Body of pancreas (tissue), 4 donors: Measurements from ENCODE around the gene FLII. TPM values are rescaled to one million over a fixed set of nuclear protein-coding genes. Genes with fewer than 3 reads are reported as not detected.

Source experiments
- ATAC-seq: fragments of 150-250 bp; one replicate; pipeline ENCODE4 v1.9.1; 2016
- DNase-seq, 4 donors: peaks; one replicate each; pipeline ENCODE4 v3.0.0-alpha.2; 2019
- H3K27ac ChIP-seq, 4 donors: fragments of 200-600 bp; sonication (generic); 1 replicate in 3 of 4; 2 replicates in 1 of 4; pipeline versions ENCODE4 v1.5.1 to v1.6.1; 2016 to 2019; ENCODE audit warnings: mild to moderate bottlenecking in 1 of 4, mixed read lengths in 1 of 4, moderate library complexity in 1 of 4
- H3K27me3 ChIP-seq, 2 donors: fragments of 200-600 bp; sonication (generic); one replicate each; pipeline ENCODE4 v1.6.0; 2016; ENCODE audit warnings: mild to moderate bottlenecking in 1 of 2
- H3K36me3 ChIP-seq, 2 donors: fragments of 200-600 bp; sonication (generic); replicated peaks in 1 of 2; 2 replicates each; pipeline ENCODE4 v1.5.1; 2016; ENCODE audit warnings: low read depth in 2 of 2; ENCODE audit not compliant: insufficient read depth in 1 of 2
- H3K4me1 ChIP-seq: fragments of 200-600 bp; sonication (generic); one replicate; pipeline ENCODE4 v1.6.0; 2016
- H3K4me3 ChIP-seq, 2 donors: fragments of 200-600 bp; sonication (generic); 1 replicate in 1 of 2; 2 replicates in 1 of 2; pipeline ENCODE4 v1.5.1; 2016 to 2019
- H3K9me3 ChIP-seq, 3 donors: fragments of 200-600 bp; sonication (generic); 1 replicate in 2 of 3; 2 replicates in 1 of 3; pipeline ENCODE4 v1.5.1; 2016
- POLR2A ChIP-seq, 3 donors: fragments of 450-650 bp; IDR thresholded peaks; one replicate each; pipeline ENCODE4 v1.6.1; 2016; ENCODE audit warnings: antibody characterized with exemption in 3 of 3, mild to moderate bottlenecking in 2 of 3
- WGBS, 2 donors: methylation state at CpG; one replicate each; pipeline ENCODE4 v1.1.5; 2017; 5-methylcytosine and 5-hydroxymethylcytosine counted together
- intact Hi-C: fragments of 100-400 bp; cut with DNase I; formaldehyde crosslinking; loops from one replicate; pipeline ENCODE4 v1.15.1; 2023
- total RNA-seq, 2 donors: library from RNA; depleted of rRNA; stranded (reverse); fragments of >200 nt; gene quantifications; one replicate each; pipeline ENCODE4 v1.1.0, GENCODE V29; 2016
- TF ChIP-seq, protein P1 (sequence below), 7 experiments: fragments of 450-650 bp in 4 of 7; fragments of 200-600 bp in 3 of 7; sonication (generic) in 3 of 7; IDR thresholded peaks; one replicate each; pipeline ENCODE4 v1.5.1; 2016 to 2019; ENCODE audit warnings: antibody characterized with exemption in 7 of 7

The FLII gene
- total RNA-seq, 2 donors from 2014 or later: 154 to 173 TPM

GRCh38 chr17:18260332-18261145 is 2.0 kb upstream of the FLII start, which contains the start of gene MIEF2:
Gene MIEF2 (plus strand): TSS chr17:18260662. CDS start chr17:18262721, 2,059 bp downstream.
- H3K36me3 ChIP-seq: peaks cover 10 to 12% of the 10 kb centered on the region in 2 donors
- no peaks in the 10 kb centered on the region for H3K27me3 ChIP-seq
- peak within 1 kb of the TSS; percentile 91 to 98 (median 94) for H3K27ac ChIP-seq
- intact Hi-C loops: no loop called here
- ATAC-seq: peak; percentile 86
- WGBS, 2 donors: 0 to 1% methylated on average over 14 to 72 of the region's 72 CpGs
- TF ChIP-seq POLR2A (IDR thresholded peaks at IDR 0.05): peak; percentile 45 to 71 (median 59)
- TF ChIP-seq, protein P1, sequence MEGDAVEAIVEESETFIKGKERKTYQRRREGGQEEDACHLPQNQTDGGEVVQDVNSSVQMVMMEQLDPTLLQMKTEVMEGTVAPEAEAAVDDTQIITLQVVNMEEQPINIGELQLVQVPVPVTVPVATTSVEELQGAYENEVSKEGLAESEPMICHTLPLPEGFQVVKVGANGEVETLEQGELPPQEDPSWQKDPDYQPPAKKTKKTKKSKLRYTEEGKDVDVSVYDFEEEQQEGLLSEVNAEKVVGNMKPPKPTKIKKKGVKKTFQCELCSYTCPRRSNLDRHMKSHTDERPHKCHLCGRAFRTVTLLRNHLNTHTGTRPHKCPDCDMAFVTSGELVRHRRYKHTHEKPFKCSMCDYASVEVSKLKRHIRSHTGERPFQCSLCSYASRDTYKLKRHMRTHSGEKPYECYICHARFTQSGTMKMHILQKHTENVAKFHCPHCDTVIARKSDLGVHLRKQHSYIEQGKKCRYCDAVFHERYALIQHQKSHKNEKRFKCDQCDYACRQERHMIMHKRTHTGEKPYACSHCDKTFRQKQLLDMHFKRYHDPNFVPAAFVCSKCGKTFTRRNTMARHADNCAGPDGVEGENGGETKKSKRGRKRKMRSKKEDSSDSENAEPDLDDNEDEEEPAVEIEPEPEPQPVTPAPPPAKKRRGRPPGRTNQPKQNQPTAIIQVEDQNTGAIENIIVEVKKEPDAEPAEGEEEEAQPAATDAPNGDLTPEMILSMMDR (IDR thresholded peaks at IDR 0.05): peak in 1 of 7 experiments; percentile 1
- DNase-seq: peak; percentile 96 to 98 (median 97)
- peaks cover 51% of the 10 kb centered on the region for H3K4me1 ChIP-seq
- H3K4me3 ChIP-seq: peak within 1 kb of the TSS; percentile 44 to 57
- H3K9me3 ChIP-seq: no peaks in the 10 kb centered on the region

DNA sequence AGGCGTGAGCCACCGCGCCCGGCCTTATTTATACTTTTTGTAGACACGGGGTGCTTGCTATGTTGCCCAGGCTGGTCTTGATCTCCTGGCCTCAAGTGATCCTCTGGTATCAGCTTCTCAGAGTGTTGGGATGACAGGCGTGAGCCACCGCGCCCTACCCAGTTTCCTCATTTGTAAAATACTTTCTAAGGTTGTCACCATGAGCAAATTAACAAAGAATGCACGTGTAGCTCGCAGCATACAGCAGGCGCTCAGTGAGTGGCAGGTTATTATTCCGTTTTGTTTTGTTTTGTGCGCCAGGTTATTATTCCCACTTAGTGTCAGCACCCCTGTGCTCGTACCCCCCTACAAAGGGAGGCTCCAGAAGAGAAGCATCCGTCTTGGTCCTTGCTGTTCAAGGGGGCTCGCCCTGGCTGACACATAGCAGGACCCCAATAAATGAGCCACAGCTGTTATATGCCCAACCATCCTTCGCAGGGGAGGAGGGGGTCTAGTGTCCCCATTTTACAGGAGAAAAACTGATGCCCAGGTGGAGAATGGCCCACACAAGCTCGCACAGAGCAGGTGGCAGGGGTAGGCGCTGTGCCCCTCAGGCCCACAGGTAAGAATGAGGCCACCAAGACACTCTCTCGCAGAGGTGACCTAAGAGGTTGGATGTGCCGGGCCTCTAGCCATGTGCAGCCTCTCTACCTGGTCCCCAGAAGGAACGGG is 1.2 kb upstream of the FLII start:
- no peak overlapping the region for H3K4me3 ChIP-seq
- ATAC-seq: no peak
- H3K27me3 ChIP-seq: no peaks in the 10 kb centered on the region
- peaks cover 51% of the 10 kb centered on the region for H3K4me1 ChIP-seq
- H3K27ac ChIP-seq: peak overlapping the region; percentile 91 to 98 (median 94)
- intact Hi-C loops: no loop called here
- TF ChIP-seq POLR2A (IDR thresholded peaks at IDR 0.05): no peak
- TF ChIP-seq, protein P1 (IDR thresholded peaks at IDR 0.05): no peak
- peak in 1 of 4 donors; percentile 30 for DNase-seq
- no peaks in the 10 kb centered on the region for H3K9me3 ChIP-seq
- 58 to 60% methylated on average over 18 to 22 of the region's 22 CpGs for WGBS, 2 donors
- H3K36me3 ChIP-seq: peaks cover 10 to 13% of the 10 kb centered on the region in 2 donors

DNA sequence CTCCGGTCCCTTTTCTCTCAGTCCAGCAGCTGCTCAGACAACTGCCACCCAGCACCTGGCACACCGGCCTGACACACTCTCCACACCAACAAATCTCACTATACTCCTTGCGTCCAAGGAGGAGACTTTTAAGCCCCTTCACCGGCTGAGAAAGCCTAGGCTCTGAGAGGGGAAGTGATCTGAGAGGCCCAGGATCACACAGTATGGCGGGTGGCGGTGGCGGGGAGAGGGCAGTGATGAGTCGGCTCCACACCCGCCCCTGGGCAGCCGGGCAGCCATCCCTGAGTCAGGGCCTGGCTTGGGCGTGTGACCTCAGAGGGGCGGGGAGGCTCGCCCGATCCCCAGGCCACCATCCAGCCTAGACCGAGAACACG is 569 bp downstream of the FLII start:
- no peak for TF ChIP-seq POLR2A (IDR thresholded peaks at IDR 0.05)
- TF ChIP-seq, protein P1 (IDR thresholded peaks at IDR 0.05): no peak
- ATAC-seq (peak; percentile 31), DNase-seq (peak; percentile 72 to 83 (median 78))
- H3K27me3 ChIP-seq: no peaks in the 10 kb centered on the region
- H3K27ac ChIP-seq: peak overlapping the region; percentile 89 to 99 (median 97)
- intact Hi-C loops: no loop called here
- H3K4me1 ChIP-seq: peaks cover 49% of the 10 kb centered on the region
- peaks cover 14 to 24% of the 10 kb centered on the region in 2 donors for H3K36me3 ChIP-seq
- H3K4me3 ChIP-seq: peak overlapping the region; percentile 49 to 94
- no peaks in the 10 kb centered on the region for H3K9me3 ChIP-seq
- WGBS, 2 donors: 1 to 7% methylated on average over 3 to 16 of the region's 16 CpGs

- Histone ChIP-seq H3K36me3 (peaks cover 14 to 26% of the 10 kb centered on the region in 2 donors), H3K9me3 (no peaks in the 10 kb centered on the region), H3K27ac (peak overlapping the region; percentile 89 to 99 (median 97)), H3K4me3 (peak overlapping the region; percentile 49 to 94), H3K27me3 (no peaks in the 10 kb centered on the region), H3K4me1 (peaks cover 43% of the 10 kb centered on the region)
- WGBS, 2 donors: 5 to 6% methylated on average over 14 to 18 of the region's 18 CpGs
- peak in 2 of 3 donors; percentile 12 to 40 for TF ChIP-seq POLR2A (IDR thresholded peaks at IDR 0.05)
- TF ChIP-seq, protein P1 (IDR thresholded peaks at IDR 0.05): no peak
- ATAC-seq (peak; percentile 12), DNase-seq (peak; percentile 69 to 73 (median 71))
- intact Hi-C loops: no loop called here
Measured at GRCh38 chr17:18257268-18257981, 1.1 kb downstream of the FLII start.
